ENCODE data around the gene THUMPD3. TPM values are rescaled to one million over a fixed set of nuclear protein-coding genes. Genes with fewer than 3 reads are reported as not detected.

Gene THUMPD3
- total RNA-seq, 1 experiment from 2014 or later, result 63.0 TPM

GRCh38 chr3:9324944-9325343 is 37.9 kb upstream of the THUMPD3 start:
- Mint-ChIP-seq H3K27ac (ENCODE audit: low read depth, unreplicated experiment) (no peak overlapping the region), H3K27me3 (ENCODE audit: insufficient read depth, unreplicated experiment) (no peaks in the 10 kb centered on the region), H3K9me3 (ENCODE audit: unreplicated experiment) (peaks cover 8% of the 10 kb centered on the region), H3K36me3 (ENCODE audit: insufficient read depth, unreplicated experiment) (peaks cover 13% of the 10 kb centered on the region), H3K4me1 (ENCODE audit: insufficient read depth, unreplicated experiment) (no peaks in the 10 kb centered on the region), H3K4me3 (ENCODE audit: unreplicated experiment) (no peak overlapping the region)
- POLR2A ChIA-PET, result no interaction called here
- CTCF ChIA-PET, result no interaction called here
- BruUV-seq (replicated peaks), result no TSS peak
- intact Hi-C loops (cut with micrococcal nuclease), result no loop called here
- no peak for TF ChIP-seq CTCF (IDR thresholded peaks at IDR 0.05; ENCODE audit: unreplicated experiment)
- DNase-seq (ENCODE audit: unreplicated experiment), result no peak

- no peak for TF ChIP-seq CTCF (IDR thresholded peaks at IDR 0.05; ENCODE audit: unreplicated experiment)
- ChIA-PET POLR2A (interaction anchor here (0.7 to 1.3 kb wide), 3 partner anchors 9 to 89 kb away, joined by 3 read pairs; no protein-coding TSS in a partner anchor), CTCF (interaction anchor here (0.9 kb wide), 1 partner anchor 26 kb away, joined by 3 read pairs; no protein-coding TSS in a partner anchor)
- no peak overlapping the region for H3K27ac Mint-ChIP-seq (ENCODE audit: low read depth, unreplicated experiment)
- no peak overlapping the region for H3K4me3 Mint-ChIP-seq (ENCODE audit: unreplicated experiment)
- no peaks in the 10 kb centered on the region for H3K27me3 Mint-ChIP-seq (ENCODE audit: insufficient read depth, unreplicated experiment)
- H3K4me1 Mint-ChIP-seq (ENCODE audit: insufficient read depth, unreplicated experiment), result no peaks in the 10 kb centered on the region
- peaks cover 7% of the 10 kb centered on the region for H3K36me3 Mint-ChIP-seq (ENCODE audit: insufficient read depth, unreplicated experiment)
- H3K9me3 Mint-ChIP-seq (ENCODE audit: unreplicated experiment), result peaks cover 8% of the 10 kb centered on the region
- DNase-seq (ENCODE audit: unreplicated experiment), result no peak
- intact Hi-C loops (cut with micrococcal nuclease), result no loop called here
- no TSS peak for BruUV-seq (replicated peaks)
Observed at GRCh38 chr3:9327578-9327977, 35.3 kb upstream of the THUMPD3 start.

- ChIA-PET CTCF (interaction anchor here (2.0 kb wide), 1 partner anchor 28 kb away, joined by 5 read pairs; no protein-coding TSS in a partner anchor), POLR2A (interaction anchor here (1.4 kb wide), 1 partner anchor 10 kb away, joined by 3 read pairs; no protein-coding TSS in a partner anchor)
- DNase-seq (ENCODE audit: unreplicated experiment), result no peak
- Mint-ChIP-seq H3K27me3 (ENCODE audit: insufficient read depth, unreplicated experiment) (no peaks in the 10 kb centered on the region), H3K4me1 (ENCODE audit: insufficient read depth, unreplicated experiment) (no peaks in the 10 kb centered on the region), H3K4me3 (ENCODE audit: unreplicated experiment) (no peak overlapping the region), H3K36me3 (ENCODE audit: insufficient read depth, unreplicated experiment) (no peaks in the 10 kb centered on the region), H3K9me3 (ENCODE audit: unreplicated experiment) (peaks cover 8% of the 10 kb centered on the region), H3K27ac (ENCODE audit: low read depth, unreplicated experiment) (no peak overlapping the region)
- no TSS peak for BruUV-seq (replicated peaks)
- no peak for TF ChIP-seq CTCF (IDR thresholded peaks at IDR 0.05; ENCODE audit: unreplicated experiment)
- intact Hi-C loops (cut with micrococcal nuclease), result no loop called here
Observed at GRCh38 chr3:9330166-9330703, 32.6 kb upstream of the THUMPD3 start.

GRCh38 chr3:9331171-9331570 is 31.7 kb upstream of the THUMPD3 start:
- Mint-ChIP-seq H3K27me3 (ENCODE audit: insufficient read depth, unreplicated experiment) (no peaks in the 10 kb centered on the region), H3K36me3 (ENCODE audit: insufficient read depth, unreplicated experiment) (no peaks in the 10 kb centered on the region), H3K4me1 (ENCODE audit: insufficient read depth, unreplicated experiment) (no peaks in the 10 kb centered on the region), H3K4me3 (ENCODE audit: unreplicated experiment) (no peak overlapping the region), H3K27ac (ENCODE audit: low read depth, unreplicated experiment) (no peak overlapping the region), H3K9me3 (ENCODE audit: unreplicated experiment) (peaks cover 8% of the 10 kb centered on the region)
- ChIA-PET POLR2A (interaction anchor here (1.4 kb wide), 1 partner anchor 9 kb away, joined by 3 read pairs; no protein-coding TSS in a partner anchor), CTCF (interaction anchor here (0.6 to 2.0 kb wide), 4 partner anchors 20 to 324 kb away, joined by 3 to 5 read pairs (median 3); no protein-coding TSS in a partner anchor)
- intact Hi-C loops (cut with micrococcal nuclease), result no loop called here
- no peak for DNase-seq (ENCODE audit: unreplicated experiment)
- no TSS peak for BruUV-seq (replicated peaks)
- TF ChIP-seq CTCF (IDR thresholded peaks at IDR 0.05; ENCODE audit: unreplicated experiment), result no peak
